Measurements from ENCODE around the gene GPC1.

The GPC1 gene

GRCh38 chr2:240419723-240420122 lies 15.7 kb upstream of the GPC1 start:
- Histone ChIP-seq H3K4me1 (ENCODE audit: control insufficient read depth, insufficient read depth, low read length) (no peaks in the 10 kb centered on the region), H3K27ac (ENCODE audit: extremely low read depth, low read depth, low read length) (no peak overlapping the region), H3K9me3 (ENCODE audit: control insufficient read depth, insufficient read depth, low read depth, low read length) (no peaks in the 10 kb centered on the region), H3K36me3 (ENCODE audit: control insufficient read depth in 2 of 2, insufficient read depth in 1 of 2, low read length in 2 of 2) (no peaks in the 10 kb centered on the region), H3K4me3 (ENCODE audit: low read depth, low read length) (no peak overlapping the region)
- ChIA-PET POLR2A (no interaction called here), CTCF (interaction anchor here (0.5 kb wide), 1 partner anchor 17 kb away, joined by 3 read pairs; no protein-coding TSS in a partner anchor)
- no peak for TF ChIP-seq HOXD13 (CRISPR knock-in tag; IDR thresholded peaks at IDR 0.05; ENCODE audit: borderline replicate concordance)
- no peak for TF ChIP-seq ZNF785 (tag by site-specific recombination; IDR thresholded peaks at IDR 0.05)
- no peak for TF ChIP-seq ZNF302 (tag by site-specific recombination; IDR thresholded peaks at IDR 0.05; ENCODE audit: low read depth)
- no peak for TF ChIP-seq ZNF549 (tag by site-specific recombination; IDR thresholded peaks at IDR 0.05)
- TF ChIP-seq ZNF138 (tag by site-specific recombination; IDR thresholded peaks at IDR 0.05; ENCODE audit: borderline replicate concordance), result no peak
- TF ChIP-seq ZNF658 (tag by site-specific recombination; IDR thresholded peaks at IDR 0.05), result no peak
- TF ChIP-seq, protein P1, sequence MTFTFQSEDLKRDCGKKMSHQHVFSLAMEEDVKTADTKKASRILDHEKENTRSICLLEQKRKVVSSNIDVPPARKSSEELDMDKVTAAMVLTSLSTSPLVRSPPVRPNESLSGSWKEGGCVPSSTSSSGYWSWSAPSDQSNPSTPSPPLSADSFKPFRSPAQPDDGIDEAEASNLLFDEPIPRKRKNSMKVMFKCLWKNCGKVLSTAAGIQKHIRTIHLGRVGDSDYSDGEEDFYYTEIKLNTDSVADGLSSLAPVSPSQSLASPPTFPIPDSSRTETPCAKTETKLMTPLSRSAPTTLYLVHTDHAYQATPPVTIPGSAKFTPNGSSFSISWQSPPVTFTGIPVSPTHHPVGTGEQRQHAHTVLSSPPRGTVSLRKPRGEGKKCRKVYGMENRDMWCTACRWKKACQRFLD (tag by site-specific recombination; IDR thresholded peaks at IDR 0.05), result no peak
- TF ChIP-seq GLIS2 (tag by site-specific recombination; IDR thresholded peaks at IDR 0.05), result no peak
- TF ChIP-seq ZNF664 (tag by site-specific recombination; IDR thresholded peaks at IDR 0.05), result no peak
- TF ChIP-seq ZNF202 (tag by site-specific recombination; IDR thresholded peaks at IDR 0.05; ENCODE audit: borderline replicate concordance), result no peak
- no peak for TF ChIP-seq ZNF350 (tag by site-specific recombination; IDR thresholded peaks at IDR 0.05)

DNA sequence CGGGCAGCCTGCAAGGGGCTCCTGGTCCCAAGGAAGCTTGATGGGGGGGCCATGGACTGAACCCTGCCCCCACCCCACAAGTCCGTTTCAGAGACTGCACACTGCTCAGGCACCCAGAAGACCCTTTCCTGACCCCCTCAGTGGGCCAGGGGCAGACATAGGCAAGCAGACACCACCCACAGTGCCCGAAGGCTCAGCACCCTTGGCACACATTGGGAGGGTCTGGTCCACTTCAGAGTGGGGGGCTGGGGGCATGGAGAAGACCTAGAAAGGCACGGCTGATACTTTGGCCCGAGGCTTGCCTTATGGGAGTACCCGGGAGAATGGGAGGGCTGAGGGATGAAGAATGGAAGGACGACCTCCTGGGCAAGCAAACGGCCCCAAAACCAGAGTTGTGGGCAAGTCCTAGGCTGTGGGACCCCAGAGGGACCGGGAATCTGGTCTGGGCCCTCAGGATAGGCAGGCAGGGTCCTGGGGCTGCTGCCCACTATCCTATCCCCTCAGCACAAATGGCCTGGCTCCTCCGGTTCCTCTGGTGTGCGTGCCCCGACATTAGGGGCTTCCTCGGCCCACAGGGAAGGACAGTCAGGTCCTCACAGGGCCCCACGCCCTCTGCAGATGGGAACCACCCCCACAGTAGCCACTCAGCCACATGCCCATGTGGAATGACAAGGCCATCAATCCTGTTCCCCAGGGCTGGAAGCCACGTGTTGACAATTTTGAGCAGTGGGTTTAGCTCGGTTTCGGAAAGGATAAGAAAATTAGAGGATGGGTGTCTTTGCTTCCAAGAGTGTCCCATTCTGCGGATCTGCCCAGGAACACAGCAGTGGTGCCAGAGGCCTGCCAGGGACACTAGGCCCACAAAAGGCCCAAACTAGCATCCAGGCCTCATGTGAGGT lies 15.0 kb upstream of the GPC1 start:
- POLR2A ChIA-PET, result no interaction called here
- Histone ChIP-seq H3K4me3 (ENCODE audit: low read depth, low read length) (no peak overlapping the region), H3K4me1 (ENCODE audit: control insufficient read depth, insufficient read depth, low read length) (no peaks in the 10 kb centered on the region), H3K36me3 (ENCODE audit: control insufficient read depth in 2 of 2, insufficient read depth in 1 of 2, low read length in 2 of 2) (no peaks in the 10 kb centered on the region), H3K9me3 (ENCODE audit: control insufficient read depth, insufficient read depth, low read depth, low read length) (no peaks in the 10 kb centered on the region), H3K27ac (ENCODE audit: extremely low read depth, low read depth, low read length) (no peak overlapping the region)
- CTCF ChIA-PET, result interaction anchor here (0.6 kb wide), 1 partner anchor 134 kb away, joined by 4 read pairs; no protein-coding TSS in a partner anchor
- TF ChIP-seq KLF17 (tag by site-specific recombination; IDR thresholded peaks at IDR 0.05) (no peak), ZNF677 (tag by site-specific recombination; IDR thresholded peaks at IDR 0.05) (no peak), ZNF114 (tag by site-specific recombination; IDR thresholded peaks at IDR 0.05) (no peak), ZNF133 (tag by site-specific recombination; IDR thresholded peaks at IDR 0.05) (no peak), ZXDB (tag by site-specific recombination; IDR thresholded peaks at IDR 0.05) (no peak), ZNF513 (tag by site-specific recombination; IDR thresholded peaks at IDR 0.05) (no peak), ZNF660 (tag by site-specific recombination; IDR thresholded peaks at IDR 0.05) (no peak), ZNF747 (tag by site-specific recombination; IDR thresholded peaks at IDR 0.05) (no peak), ZNF549 (tag by site-specific recombination; IDR thresholded peaks at IDR 0.05) (no peak), CTCF (tag by site-specific recombination; IDR thresholded peaks at IDR 0.05) (no peak), ZNF777 (tag by site-specific recombination; IDR thresholded peaks at IDR 0.05; ENCODE audit: borderline replicate concordance) (no peak), ZNF626 (tag by site-specific recombination; IDR thresholded peaks at IDR 0.05) (no peak)
- TF ChIP-seq, protein P2, sequence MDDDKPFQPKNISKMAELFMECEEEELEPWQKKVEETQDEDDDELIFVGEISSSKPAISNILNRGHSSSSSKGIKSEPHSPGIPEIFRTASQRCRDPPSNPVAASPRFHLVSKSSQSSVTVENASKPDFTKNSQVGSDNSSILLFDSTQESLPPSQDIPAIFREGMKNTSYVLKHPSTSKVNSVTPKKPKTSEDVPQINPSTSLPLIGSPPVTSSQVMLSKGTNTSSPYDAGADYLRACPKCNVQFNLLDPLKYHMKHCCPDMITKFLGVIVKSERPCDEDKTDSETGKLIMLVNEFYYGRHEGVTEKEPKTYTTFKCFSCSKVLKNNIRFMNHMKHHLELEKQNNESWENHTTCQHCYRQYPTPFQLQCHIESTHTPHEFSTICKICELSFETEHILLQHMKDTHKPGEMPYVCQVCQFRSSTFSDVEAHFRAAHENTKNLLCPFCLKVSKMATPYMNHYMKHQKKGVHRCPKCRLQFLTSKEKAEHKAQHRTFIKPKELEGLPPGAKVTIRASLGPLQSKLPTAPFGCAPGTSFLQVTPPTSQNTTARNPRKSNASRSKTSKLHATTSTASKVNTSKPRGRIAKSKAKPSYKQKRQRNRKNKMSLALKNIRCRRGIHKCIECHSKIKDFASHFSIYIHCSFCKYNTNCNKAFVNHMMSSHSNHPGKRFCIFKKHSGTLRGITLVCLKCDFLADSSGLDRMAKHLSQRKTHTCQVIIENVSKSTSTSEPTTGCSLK (tag by site-specific recombination; IDR thresholded peaks at IDR 0.05), result no peak
- TF ChIP-seq, protein P3, sequence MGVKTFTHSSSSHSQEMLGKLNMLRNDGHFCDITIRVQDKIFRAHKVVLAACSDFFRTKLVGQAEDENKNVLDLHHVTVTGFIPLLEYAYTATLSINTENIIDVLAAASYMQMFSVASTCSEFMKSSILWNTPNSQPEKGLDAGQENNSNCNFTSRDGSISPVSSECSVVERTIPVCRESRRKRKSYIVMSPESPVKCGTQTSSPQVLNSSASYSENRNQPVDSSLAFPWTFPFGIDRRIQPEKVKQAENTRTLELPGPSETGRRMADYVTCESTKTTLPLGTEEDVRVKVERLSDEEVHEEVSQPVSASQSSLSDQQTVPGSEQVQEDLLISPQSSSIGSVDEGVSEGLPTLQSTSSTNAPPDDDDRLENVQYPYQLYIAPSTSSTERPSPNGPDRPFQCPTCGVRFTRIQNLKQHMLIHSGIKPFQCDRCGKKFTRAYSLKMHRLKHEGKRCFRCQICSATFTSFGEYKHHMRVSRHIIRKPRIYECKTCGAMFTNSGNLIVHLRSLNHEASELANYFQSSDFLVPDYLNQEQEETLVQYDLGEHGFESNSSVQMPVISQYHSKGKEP (tag by site-specific recombination; IDR thresholded peaks at IDR 0.05), result no peak

Measured in HEK293 (cell line).